ENCODE measurements around the gene TEP1. TPM values are rescaled to one million over a fixed set of nuclear protein-coding genes. Genes with fewer than 3 reads are reported as not detected.

Gene TEP1
- total and polyA plus RNA-seq, 2 of the 8 experiments (the other 6 are each of a cell fraction or from before 2014, with no cell fraction given): 6.9 to 10.7 TPM

DNA sequence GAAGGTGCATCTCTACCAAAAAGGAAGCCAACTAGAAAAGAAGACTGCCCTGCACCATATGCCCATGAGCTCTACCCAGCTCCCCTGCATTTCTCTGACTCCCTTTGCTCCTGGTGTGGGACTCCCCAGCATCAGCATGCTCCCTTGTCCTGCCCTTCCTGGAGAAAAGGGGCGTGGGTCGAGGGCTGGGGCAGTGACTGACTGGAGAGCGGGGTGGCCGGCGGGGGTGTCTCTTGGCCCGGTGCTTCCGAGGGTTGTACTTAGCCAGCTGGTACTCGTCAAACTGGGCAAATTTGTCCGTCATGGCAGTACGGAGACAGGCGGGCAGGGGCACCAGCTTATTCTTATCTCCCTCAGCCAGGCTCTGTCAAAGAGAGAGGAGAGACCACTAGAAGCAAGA lies 9.8 kb downstream of the TEP1 start (continued):
- TF ChIP-seq, protein P1, sequence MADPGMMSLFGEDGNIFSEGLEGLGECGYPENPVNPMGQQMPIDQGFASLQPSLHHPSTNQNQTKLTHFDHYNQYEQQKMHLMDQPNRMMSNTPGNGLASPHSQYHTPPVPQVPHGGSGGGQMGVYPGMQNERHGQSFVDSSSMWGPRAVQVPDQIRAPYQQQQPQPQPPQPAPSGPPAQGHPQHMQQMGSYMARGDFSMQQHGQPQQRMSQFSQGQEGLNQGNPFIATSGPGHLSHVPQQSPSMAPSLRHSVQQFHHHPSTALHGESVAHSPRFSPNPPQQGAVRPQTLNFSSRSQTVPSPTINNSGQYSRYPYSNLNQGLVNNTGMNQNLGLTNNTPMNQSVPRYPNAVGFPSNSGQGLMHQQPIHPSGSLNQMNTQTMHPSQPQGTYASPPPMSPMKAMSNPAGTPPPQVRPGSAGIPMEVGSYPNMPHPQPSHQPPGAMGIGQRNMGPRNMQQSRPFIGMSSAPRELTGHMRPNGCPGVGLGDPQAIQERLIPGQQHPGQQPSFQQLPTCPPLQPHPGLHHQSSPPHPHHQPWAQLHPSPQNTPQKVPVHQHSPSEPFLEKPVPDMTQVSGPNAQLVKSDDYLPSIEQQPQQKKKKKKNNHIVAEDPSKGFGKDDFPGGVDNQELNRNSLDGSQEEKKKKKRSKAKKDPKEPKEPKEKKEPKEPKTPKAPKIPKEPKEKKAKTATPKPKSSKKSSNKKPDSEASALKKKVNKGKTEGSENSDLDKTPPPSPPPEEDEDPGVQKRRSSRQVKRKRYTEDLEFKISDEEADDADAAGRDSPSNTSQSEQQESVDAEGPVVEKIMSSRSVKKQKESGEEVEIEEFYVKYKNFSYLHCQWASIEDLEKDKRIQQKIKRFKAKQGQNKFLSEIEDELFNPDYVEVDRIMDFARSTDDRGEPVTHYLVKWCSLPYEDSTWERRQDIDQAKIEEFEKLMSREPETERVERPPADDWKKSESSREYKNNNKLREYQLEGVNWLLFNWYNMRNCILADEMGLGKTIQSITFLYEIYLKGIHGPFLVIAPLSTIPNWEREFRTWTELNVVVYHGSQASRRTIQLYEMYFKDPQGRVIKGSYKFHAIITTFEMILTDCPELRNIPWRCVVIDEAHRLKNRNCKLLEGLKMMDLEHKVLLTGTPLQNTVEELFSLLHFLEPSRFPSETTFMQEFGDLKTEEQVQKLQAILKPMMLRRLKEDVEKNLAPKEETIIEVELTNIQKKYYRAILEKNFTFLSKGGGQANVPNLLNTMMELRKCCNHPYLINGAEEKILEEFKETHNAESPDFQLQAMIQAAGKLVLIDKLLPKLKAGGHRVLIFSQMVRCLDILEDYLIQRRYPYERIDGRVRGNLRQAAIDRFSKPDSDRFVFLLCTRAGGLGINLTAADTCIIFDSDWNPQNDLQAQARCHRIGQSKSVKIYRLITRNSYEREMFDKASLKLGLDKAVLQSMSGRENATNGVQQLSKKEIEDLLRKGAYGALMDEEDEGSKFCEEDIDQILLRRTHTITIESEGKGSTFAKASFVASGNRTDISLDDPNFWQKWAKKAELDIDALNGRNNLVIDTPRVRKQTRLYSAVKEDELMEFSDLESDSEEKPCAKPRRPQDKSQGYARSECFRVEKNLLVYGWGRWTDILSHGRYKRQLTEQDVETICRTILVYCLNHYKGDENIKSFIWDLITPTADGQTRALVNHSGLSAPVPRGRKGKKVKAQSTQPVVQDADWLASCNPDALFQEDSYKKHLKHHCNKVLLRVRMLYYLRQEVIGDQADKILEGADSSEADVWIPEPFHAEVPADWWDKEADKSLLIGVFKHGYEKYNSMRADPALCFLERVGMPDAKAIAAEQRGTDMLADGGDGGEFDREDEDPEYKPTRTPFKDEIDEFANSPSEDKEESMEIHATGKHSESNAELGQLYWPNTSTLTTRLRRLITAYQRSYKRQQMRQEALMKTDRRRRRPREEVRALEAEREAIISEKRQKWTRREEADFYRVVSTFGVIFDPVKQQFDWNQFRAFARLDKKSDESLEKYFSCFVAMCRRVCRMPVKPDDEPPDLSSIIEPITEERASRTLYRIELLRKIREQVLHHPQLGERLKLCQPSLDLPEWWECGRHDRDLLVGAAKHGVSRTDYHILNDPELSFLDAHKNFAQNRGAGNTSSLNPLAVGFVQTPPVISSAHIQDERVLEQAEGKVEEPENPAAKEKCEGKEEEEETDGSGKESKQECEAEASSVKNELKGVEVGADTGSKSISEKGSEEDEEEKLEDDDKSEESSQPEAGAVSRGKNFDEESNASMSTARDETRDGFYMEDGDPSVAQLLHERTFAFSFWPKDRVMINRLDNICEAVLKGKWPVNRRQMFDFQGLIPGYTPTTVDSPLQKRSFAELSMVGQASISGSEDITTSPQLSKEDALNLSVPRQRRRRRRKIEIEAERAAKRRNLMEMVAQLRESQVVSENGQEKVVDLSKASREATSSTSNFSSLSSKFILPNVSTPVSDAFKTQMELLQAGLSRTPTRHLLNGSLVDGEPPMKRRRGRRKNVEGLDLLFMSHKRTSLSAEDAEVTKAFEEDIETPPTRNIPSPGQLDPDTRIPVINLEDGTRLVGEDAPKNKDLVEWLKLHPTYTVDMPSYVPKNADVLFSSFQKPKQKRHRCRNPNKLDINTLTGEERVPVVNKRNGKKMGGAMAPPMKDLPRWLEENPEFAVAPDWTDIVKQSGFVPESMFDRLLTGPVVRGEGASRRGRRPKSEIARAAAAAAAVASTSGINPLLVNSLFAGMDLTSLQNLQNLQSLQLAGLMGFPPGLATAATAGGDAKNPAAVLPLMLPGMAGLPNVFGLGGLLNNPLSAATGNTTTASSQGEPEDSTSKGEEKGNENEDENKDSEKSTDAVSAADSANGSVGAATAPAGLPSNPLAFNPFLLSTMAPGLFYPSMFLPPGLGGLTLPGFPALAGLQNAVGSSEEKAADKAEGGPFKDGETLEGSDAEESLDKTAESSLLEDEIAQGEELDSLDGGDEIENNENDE (IDR thresholded peaks at IDR 0.05; ENCODE audit: insufficient replicate concordance, low read length): no peak
- no peak for TF ChIP-seq RXRA (IDR thresholded peaks at IDR 0.05; ENCODE audit: insufficient read depth, low read depth, low read length)
- TF ChIP-seq PHF8 (conservative IDR thresholded peaks at IDR 0.05; ENCODE audit: low read depth, low read length): no peak
- no peak for TF ChIP-seq RFX5 (IDR thresholded peaks at IDR 0.05; ENCODE audit: borderline replicate concordance, low read depth, low read length)
- no peak for TF ChIP-seq TCF12 (IDR thresholded peaks at IDR 0.05; ENCODE audit: low read depth, low read length)
- TF ChIP-seq ZNF274 (IDR thresholded peaks at IDR 0.05; ENCODE audit: borderline replicate concordance, extremely low read depth, low read length): no peak
- no peak for TF ChIP-seq CTBP2 (IDR thresholded peaks at IDR 0.05; ENCODE audit: borderline replicate concordance, insufficient read depth, insufficient read length, low read length)
- no peak for TF ChIP-seq JUND (IDR thresholded peaks at IDR 0.05; ENCODE audit: low read length)
- TF ChIP-seq CHD2 (IDR thresholded peaks at IDR 0.05; ENCODE audit: low read length): no peak
- TF ChIP-seq, protein P2, sequence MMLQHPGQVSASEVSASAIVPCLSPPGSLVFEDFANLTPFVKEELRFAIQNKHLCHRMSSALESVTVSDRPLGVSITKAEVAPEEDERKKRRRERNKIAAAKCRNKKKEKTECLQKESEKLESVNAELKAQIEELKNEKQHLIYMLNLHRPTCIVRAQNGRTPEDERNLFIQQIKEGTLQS (IDR thresholded peaks at IDR 0.05; ENCODE audit: insufficient read depth, low read depth, low read length): no peak
- TF ChIP-seq KDM4A (IDR thresholded peaks at IDR 0.05; ENCODE audit: low read depth, low read length, severe bottlenecking): no peak
- no peak for TF ChIP-seq CHD1 (IDR thresholded peaks at IDR 0.05; ENCODE audit: low read depth, low read length)
